H1 (cell line): Measurements from ENCODE around the gene ARL2BP. TPM values are rescaled to one million over a fixed set of nuclear protein-coding genes. Genes with fewer than 3 reads are reported as not detected.
A peak's percentile ranks its signal among the peaks of the same experiment; 100 is the strongest.

ENCODE experiments used
- CTCF ChIA-PET: fragments of 300-600 bp; sonication (Branson Sonifier 250); formaldehyde crosslinking; loops from one replicate; lab custom pipeline; 2021; ENCODE audit not compliant: partially characterized antibody; lab: Charles Lee
- POLR2A ChIA-PET: fragments of 300-600 bp; sonication (Branson Sonifier 250); formaldehyde crosslinking; loops from one replicate; lab custom pipeline; 2021; ENCODE audit warnings: inconsistent platforms; ENCODE audit not compliant: partially characterized antibody; lab: Charles Lee
- DNase-seq, 2 experiments: peaks; one replicate each; pipeline versions ENCODE4 v3.0.0 to v3.0.0-alpha.2; 2010 to 2022; ENCODE audit warnings: low spot score in 2 of 2, low read depth in 1 of 2, mixed read lengths in 1 of 2
- FAIRE-seq: peaks from 2 replicates; lab custom pipeline; 2011; peaks lifted over from hg19 to GRCh38; lab: Jason Lieb, UNC
- H2AFZ ChIP-seq: 2 replicates; pipeline ENCODE4 v1.8.1; 2012; ENCODE audit warnings: low read length, inconsistent platforms
- H2AK5ac ChIP-seq: 2 replicates; pipeline ENCODE4 v1.6.1; 2013; ENCODE audit warnings: low read depth, low read length
- H2BK120ac ChIP-seq: replicated peaks from 2 replicates; pipeline ENCODE3; 2013; ENCODE audit warnings: low read depth, low read length, inconsistent platforms
- H2BK12ac ChIP-seq: 2 replicates; pipeline ENCODE4 v1.6.1; 2013; ENCODE audit warnings: low read depth, low read length
- H2BK15ac ChIP-seq: 2 replicates; pipeline ENCODE4 v1.6.1; 2013; ENCODE audit warnings: low read length
- H2BK20ac ChIP-seq: 2 replicates; pipeline ENCODE4 v1.6.1; 2013; ENCODE audit warnings: low read length
- H2BK5ac ChIP-seq: 2 replicates; pipeline ENCODE4 v1.6.1; 2013; ENCODE audit warnings: low read depth, low read length
- H3K14ac ChIP-seq: 2 replicates; pipeline ENCODE4 v1.6.1; 2013; ENCODE audit warnings: inconsistent platforms; ENCODE audit not compliant: insufficient read length
- H3K18ac ChIP-seq: 2 replicates; pipeline ENCODE4 v1.6.1; 2013; ENCODE audit warnings: low read length; ENCODE audit errors: extremely low read depth
- H3K23ac ChIP-seq: 2 replicates; pipeline ENCODE4 v1.6.1; 2013; ENCODE audit warnings: inconsistent platforms; ENCODE audit not compliant: insufficient read length
- H3K23me2 ChIP-seq: 2 replicates; pipeline ENCODE4 v1.6.1; 2013; ENCODE audit warnings: low read depth, low read length
- H3K27ac ChIP-seq: 2 replicates; pipeline ENCODE4 v1.6.1; 2011; ENCODE audit warnings: low read depth, low read length, inconsistent platforms
- H3K27me3 ChIP-seq, 4 experiments: replicated peaks in 1 of 4; 1 replicate in 1 of 4; 2 replicates in 3 of 4; pipeline versions ENCODE4 v1.6.1 to v1.8.1; 2011 to 2013; ENCODE audit warnings: low read length in 3 of 4, mild to moderate bottlenecking in 3 of 4, inconsistent platforms in 2 of 4, mixed read lengths in 2 of 4, moderate library complexity in 1 of 4; ENCODE audit not compliant: control insufficient read depth in 3 of 4, insufficient read depth in 3 of 4; ENCODE audit errors: extremely low read depth in 1 of 4
- H3K36me3 ChIP-seq, 4 experiments: 2 replicates each; pipeline versions ENCODE4 v1.6.1 to v1.8.1; 2011 to 2013; ENCODE audit warnings: mild to moderate bottlenecking in 4 of 4, low read length in 3 of 4, moderate library complexity in 2 of 4, control low read depth in 1 of 4, inconsistent platforms in 1 of 4; ENCODE audit not compliant: insufficient read depth in 4 of 4, control insufficient read depth in 2 of 4
- H3K4ac ChIP-seq: replicated peaks from 2 replicates; pipeline ENCODE3; 2013; ENCODE audit warnings: low read length, low read depth, mixed read lengths, inconsistent platforms; ENCODE audit not compliant: insufficient read length
- H3K4me1 ChIP-seq, 4 experiments: replicated peaks in 1 of 4; 1 replicate in 1 of 4; 2 replicates in 3 of 4; pipeline versions ENCODE4 v1.6.1 to v1.8.1; 2011 to 2013; ENCODE audit warnings: low read length in 3 of 4, inconsistent platforms in 2 of 4, mixed read lengths in 1 of 4; ENCODE audit not compliant: insufficient read depth in 4 of 4, control insufficient read depth in 3 of 4
- H3K4me2 ChIP-seq, 2 experiments: 2 replicates each; pipeline versions ENCODE4 v1.6.1 to v1.8.1; 2011 to 2013; ENCODE audit warnings: low read depth in 2 of 2, low read length in 2 of 2, control low read depth in 1 of 2, inconsistent platforms in 1 of 2, mild to moderate bottlenecking in 1 of 2; ENCODE audit not compliant: insufficient read depth in 1 of 2
- H3K4me3 ChIP-seq, 4 experiments: fragments of 200-600, 300-600 bp in 1 of 4; sonication (generic), shearing (Covaris generic), sonication (Bioruptor Twin) in 1 of 4; 2 replicates each; pipeline versions ENCODE4 v1.5.1 to v1.8.1; 2011 to 2016; ENCODE audit warnings: low read length in 4 of 4, low read depth in 3 of 4, control low read depth in 2 of 4, inconsistent platforms in 2 of 4, mild to moderate bottlenecking in 2 of 4, mixed read lengths in 1 of 4, moderate library complexity in 1 of 4; ENCODE audit not compliant: insufficient read depth in 2 of 4; ENCODE audit errors: extremely low read depth in 1 of 4
- H3K56ac ChIP-seq: replicated peaks from 2 replicates; pipeline ENCODE3; 2013; ENCODE audit warnings: low read depth, mild to moderate bottlenecking, mixed read lengths, low read length, inconsistent platforms; ENCODE audit not compliant: insufficient read length
- H3K79me1 ChIP-seq: 2 replicates; pipeline ENCODE4 v1.6.1; 2013; ENCODE audit warnings: low read depth, low read length, control low read depth
- H3K79me2 ChIP-seq, 2 experiments: 2 replicates each; pipeline versions ENCODE4 v1.6.1 to v1.8.1; 2012 to 2013; ENCODE audit warnings: low read length in 2 of 2, mild to moderate bottlenecking in 2 of 2, inconsistent platforms in 1 of 2; ENCODE audit not compliant: insufficient read depth in 2 of 2, control insufficient read depth in 1 of 2
- H3K9ac ChIP-seq, 4 experiments: replicated peaks in 1 of 4; 1 replicate in 1 of 4; 2 replicates in 3 of 4; pipeline versions ENCODE4 v1.6.1 to v1.8.1; 2011 to 2013; ENCODE audit warnings: low read depth in 3 of 4, low read length in 3 of 4, control low read depth in 2 of 4, mild to moderate bottlenecking in 2 of 4, moderate library complexity in 2 of 4, inconsistent platforms in 1 of 4; ENCODE audit errors: extremely low read depth in 1 of 4
- H3K9me3 ChIP-seq, 2 experiments: 2 replicates each; pipeline versions ENCODE4 v1.6.1 to v1.8.1; 2012 to 2013; ENCODE audit warnings: mild to moderate bottlenecking in 2 of 2, moderate library complexity in 2 of 2, control low read depth in 1 of 2, inconsistent platforms in 1 of 2, low read depth in 1 of 2, low read length in 1 of 2, mixed read lengths in 1 of 2; ENCODE audit not compliant: insufficient read depth in 2 of 2
- H4K20me1 ChIP-seq, 2 experiments: replicated peaks in 1 of 2; 2 replicates each; pipeline versions ENCODE3 to v1.8.1; 2011 to 2013; ENCODE audit warnings: inconsistent platforms in 2 of 2, low read length in 2 of 2, mild to moderate bottlenecking in 1 of 2; ENCODE audit not compliant: insufficient read depth in 2 of 2, control insufficient read depth in 1 of 2
- H4K5ac ChIP-seq: 2 replicates; pipeline ENCODE4 v1.6.1; 2013; ENCODE audit warnings: low read length, low read depth, mixed read lengths, inconsistent platforms; ENCODE audit not compliant: insufficient read length
- H4K8ac ChIP-seq: 2 replicates; pipeline ENCODE4 v1.8.0; 2013; ENCODE audit warnings: mild to moderate bottlenecking, moderate library complexity, low read length, inconsistent platforms; ENCODE audit not compliant: insufficient read depth; ENCODE audit errors: extremely low read depth
- H4K91ac ChIP-seq: replicated peaks from 2 replicates; pipeline ENCODE3; 2013; ENCODE audit warnings: low read length, mixed read lengths, inconsistent platforms; ENCODE audit not compliant: insufficient read length
- CTBP2 ChIP-seq: IDR thresholded peaks from 2 replicates; pipeline ENCODE4 v1.7.0; 2011; ENCODE audit warnings: borderline replicate concordance, mild to moderate bottlenecking, moderate library complexity, mixed read lengths, low read length; ENCODE audit not compliant: insufficient read depth, insufficient read length
- HDAC2 ChIP-seq, 2 experiments: fragments of 300-600 bp in 1 of 2; sonication (generic) in 1 of 2; IDR thresholded peaks; 2 replicates each; pipeline ENCODE4 v1.6.1; 2011 to 2012; ENCODE audit warnings: low read depth in 2 of 2, low read length in 2 of 2, mild to moderate bottlenecking in 2 of 2, moderate library complexity in 2 of 2, borderline replicate concordance in 1 of 2, inconsistent platforms in 1 of 2
- WGBS, 2 experiments: shearing (Covaris generic) in 1 of 2; methylation state at CpG; one replicate each; pipeline versions ENCODE4 v1.1.6 to v1.1.7; 2013 to 2015; ENCODE audit warnings: low lambda C conversion rate in 2 of 2, mixed read lengths in 2 of 2, inconsistent platforms in 1 of 2, low coverage in 1 of 2, missing lambda C conversion rate in 1 of 2; ENCODE audit not compliant: insufficient replicate concordance in 2 of 2, insufficient coverage in 1 of 2, insufficient read length in 1 of 2; ENCODE audit errors: extremely low coverage in 1 of 2, missing lambda C conversion rate in 1 of 2; 5-methylcytosine and 5-hydroxymethylcytosine counted together
- polyA plus RNA-seq, 7 experiments: library from polyadenylated mRNA; depleted of rRNA in 3 of 7; stranded (reverse) in 5 of 7; unstranded in 2 of 7; fragments of >200 nt in 5 of 7; fragments of 200-250 nt in 2 of 7; gene quantifications; 1 replicate in 5 of 7; 2 replicates in 1 of 7; 4 replicates in 1 of 7; pipeline versions ENCODE4 v1.2.1 to v1.2.3, GENCODE V29; 2011 to 2013; ENCODE audit warnings: missing spikeins in 2 of 7, mixed read lengths in 2 of 7
- total RNA-seq: library from RNA; stranded (reverse); fragmentation: NEBNext Ultra II Directional; extraction: Animal tissue kit (Norgen Biotek cat#: 25700); gene quantifications from 2 replicates; pipeline ENCODE4 v1.2.1, GENCODE V29; 2021

ARL2BP gene
- total and polyA plus RNA-seq, 2 of the 8 experiments (the other 6 are each of a cell fraction or from before 2014, with no cell fraction given), result 13.6 to 18.3 TPM

GRCh38 chr16:57283214-57283958 is 38.3 kb downstream of the ARL2BP start:
- CTCF ChIA-PET, result interaction anchor here (0.9 kb wide), 1 partner anchor 112 kb away, joined by 3 read pairs; no protein-coding TSS in a partner anchor
- Histone ChIP-seq H3K23me2 (peaks cover 6% of the 10 kb centered on the region), H3K4me1 (peaks cover 0 to 8% (median 4%) of the 10 kb centered on the region in 4 experiments; a peak in 5 of 7 replicates), H3K36me3 (no peaks in the 10 kb centered on the region; a peak in 2 of 8 replicates), H3K27me3 (peaks cover 9 to 28% (median 24%) of the 10 kb centered on the region in 4 experiments; a peak in 6 of 7 replicates), H3K23ac (no peak overlapping the region), H4K5ac (no peak overlapping the region), H3K56ac (no peak overlapping the region), H3K27ac (no peak overlapping the region), H3K18ac (no peak overlapping the region), H4K8ac (no peak overlapping the region), H3K79me2 (no peaks in the 10 kb centered on the region), H2BK120ac (no peak overlapping the region), H2BK5ac (no peak overlapping the region), H3K9ac (no peak overlapping the region), H4K20me1 (no peaks in the 10 kb centered on the region), H4K91ac (peak overlapping the region; percentile 73), H3K4ac (no peak overlapping the region), H2BK15ac (no peak overlapping the region), H3K9me3 (no peaks in the 10 kb centered on the region), H3K4me3 (peak overlapping the region; percentile 76 to 93 (median 80)), H3K14ac (no peak overlapping the region), H2AFZ (no peak overlapping the region), H2AK5ac (no peak overlapping the region), H2BK20ac (no peak overlapping the region; the same call in 1 of the 2 replicates), H2BK12ac (no peak overlapping the region), H3K4me2 (peak overlapping the region; percentile 65 to 98), H3K79me1 (no peaks in the 10 kb centered on the region)
- FAIRE-seq (no peak), DNase-seq (no peak)
- 51% methylated on average over 20 of the region's 24 CpGs; no CpG with 5 or more reads in 1 of the 2 experiments for WGBS, 2 experiments
- POLR2A ChIA-PET, result interaction anchor here (1.1 to 1.6 kb wide), 5 partner anchors 10 to 133 kb away, joined by 3 to 4 read pairs (median 4); no protein-coding TSS in a partner anchor
- no peak for TF ChIP-seq CTBP2
- no peak for TF ChIP-seq HDAC2 (IDR thresholded peaks at IDR 0.05; ENCODE audit: borderline replicate concordance in 1 of 2, low read depth in 2 of 2, low read length in 2 of 2)
